Omental fat pad (tissue), 4 donors: ENCODE measurements around the gene PRLH. TPM values are rescaled to one million over a fixed set of nuclear protein-coding genes. Genes with fewer than 3 reads are reported as not detected.

Source experiments
- ATAC-seq: fragments of 150-250 bp; one replicate; pipeline ENCODE4 v1.9.1; 2016; ENCODE audit warnings: mild to moderate bottlenecking, moderate library complexity; ENCODE audit not compliant: low FRiP score
- DNase-seq: peaks from one replicate; pipeline ENCODE4 v3.0.0-alpha.2; 2019; ENCODE audit warnings: low spot score
- total RNA-seq, 4 donors: library from RNA; depleted of rRNA; stranded (reverse); fragments of >200 nt; gene quantifications; one replicate each; pipeline ENCODE4 v1.1.0, GENCODE V29; 2016
- TF ChIP-seq, protein P1 (sequence below), 3 donors: fragments of 450-650 bp; IDR thresholded peaks; one replicate each; pipeline ENCODE4 v1.5.1; 2016 to 2017; ENCODE audit warnings: antibody characterized with exemption in 3 of 3, mild to moderate bottlenecking in 3 of 3, moderate library complexity in 2 of 3

Gene PRLH
- total RNA-seq, 4 donors from 2014 or later = not detected

GRCh38 chr2:237546876-237547395 is 19.4 kb upstream of the PRLH start:
- TF ChIP-seq, protein P1, sequence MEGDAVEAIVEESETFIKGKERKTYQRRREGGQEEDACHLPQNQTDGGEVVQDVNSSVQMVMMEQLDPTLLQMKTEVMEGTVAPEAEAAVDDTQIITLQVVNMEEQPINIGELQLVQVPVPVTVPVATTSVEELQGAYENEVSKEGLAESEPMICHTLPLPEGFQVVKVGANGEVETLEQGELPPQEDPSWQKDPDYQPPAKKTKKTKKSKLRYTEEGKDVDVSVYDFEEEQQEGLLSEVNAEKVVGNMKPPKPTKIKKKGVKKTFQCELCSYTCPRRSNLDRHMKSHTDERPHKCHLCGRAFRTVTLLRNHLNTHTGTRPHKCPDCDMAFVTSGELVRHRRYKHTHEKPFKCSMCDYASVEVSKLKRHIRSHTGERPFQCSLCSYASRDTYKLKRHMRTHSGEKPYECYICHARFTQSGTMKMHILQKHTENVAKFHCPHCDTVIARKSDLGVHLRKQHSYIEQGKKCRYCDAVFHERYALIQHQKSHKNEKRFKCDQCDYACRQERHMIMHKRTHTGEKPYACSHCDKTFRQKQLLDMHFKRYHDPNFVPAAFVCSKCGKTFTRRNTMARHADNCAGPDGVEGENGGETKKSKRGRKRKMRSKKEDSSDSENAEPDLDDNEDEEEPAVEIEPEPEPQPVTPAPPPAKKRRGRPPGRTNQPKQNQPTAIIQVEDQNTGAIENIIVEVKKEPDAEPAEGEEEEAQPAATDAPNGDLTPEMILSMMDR (IDR thresholded peaks at IDR 0.05) = no peak
- ATAC-seq (no peak), DNase-seq (no peak)

- ATAC-seq = no peak
- TF ChIP-seq, protein P1 (IDR thresholded peaks at IDR 0.05) = no peak
- no peak for DNase-seq
Measured at GRCh38 chr2:237547841-237548416, 18.4 kb upstream of the PRLH start.

- DNase-seq (no peak), ATAC-seq (no peak)
- TF ChIP-seq, protein P1 (IDR thresholded peaks at IDR 0.05) = no peak
Measured at GRCh38 chr2:237549216-237549615, 17.2 kb upstream of the PRLH start.

- ATAC-seq (peak; percentile 55), DNase-seq (no peak)
- TF ChIP-seq, protein P1 (IDR thresholded peaks at IDR 0.05) = no peak
Measured at GRCh38 chr2:237549643-237550415, 16.5 kb upstream of the PRLH start.

- ATAC-seq (no peak), DNase-seq (no peak)
- TF ChIP-seq, protein P1 (IDR thresholded peaks at IDR 0.05) = no peak
Measured at GRCh38 chr2:237551071-237551574, 15.3 kb upstream of the PRLH start.

- TF ChIP-seq, protein P1 (IDR thresholded peaks at IDR 0.05) = no peak
- ATAC-seq = no peak
- DNase-seq = no peak
Measured at GRCh38 chr2:237552908-237553307, 13.5 kb upstream of the PRLH start.
